Stomach (tissue), 9 donors: ENCODE data around the gene SYT7. TPM values are rescaled to one million over a fixed set of nuclear protein-coding genes. Genes with fewer than 3 reads are reported as not detected.

Source experiments
- DNase-seq, 2 donors: peaks; one replicate each; pipeline versions ENCODE4 v3.0.0 to v3.0.0-alpha.2; 2013 to 2019
- H3K27ac ChIP-seq, 5 donors: fragments of 200-600 bp in 4 of 5; sonication (generic) in 4 of 5; one replicate each; pipeline ENCODE4 v1.5.1; 2013 to 2019; ENCODE audit warnings: mild to moderate bottlenecking in 1 of 5, moderate library complexity in 1 of 5
- H3K27me3 ChIP-seq, 3 donors: fragments of 200-600 bp; sonication (generic); one replicate each; pipeline ENCODE4 v1.5.1; 2017 to 2019; ENCODE audit warnings: mixed run types in 1 of 3
- H3K36me3 ChIP-seq, 4 donors: fragments of 200-600 bp; sonication (generic); 1 replicate in 3 of 4; 2 replicates in 1 of 4; pipeline ENCODE4 v1.5.1; 2016 to 2019
- H3K4me1 ChIP-seq, 4 donors: fragments of 200-600 bp; sonication (generic); one replicate each; pipeline ENCODE4 v1.5.1; 2016 to 2019
- H3K4me3 ChIP-seq, 4 donors: fragments of 200-600 bp; sonication (generic) in 3 of 4; one replicate each; pipeline ENCODE4 v1.5.1; 2016 to 2019; ENCODE audit warnings: mild to moderate bottlenecking in 1 of 4
- H3K9me3 ChIP-seq, 4 donors: fragments of 200-600 bp; sonication (generic); one replicate each; pipeline ENCODE4 v1.5.1; 2016 to 2019
- EP300 ChIP-seq: sonication (generic); formaldehyde crosslinking; IDR thresholded peaks from one replicate; pipeline ENCODE4 v1.6.1; 2017; ENCODE audit warnings: antibody characterized with exemption
- POLR2A ChIP-seq, 4 donors: fragments of 450-650 bp; IDR thresholded peaks; one replicate each; pipeline ENCODE4 v1.6.1; 2016; ENCODE audit warnings: antibody characterized with exemption in 4 of 4, control low read depth in 2 of 4, mild to moderate bottlenecking in 1 of 4, moderate library complexity in 1 of 4
- POLR2AphosphoS5 ChIP-seq, 3 donors: sonication (generic); formaldehyde crosslinking; IDR thresholded peaks; one replicate each; pipeline ENCODE4 v1.6.1; 2016; ENCODE audit warnings: antibody characterized with exemption in 3 of 3
- WGBS, 5 donors: extraction: QIAGEN DNeasy Blood & Tissue Kit in 3 of 5; methylation state at CpG; one replicate each; pipeline versions ENCODE4 v1.1.5 to v1.1.7; 2013 to 2018; 5-methylcytosine and 5-hydroxymethylcytosine counted together
- intact Hi-C: fragments of 100-400 bp; cut with DNase I; formaldehyde crosslinking; loops from one replicate; pipeline ENCODE4 v1.15.1; 2023; ENCODE audit warnings: low total_unique reads
- polyA plus RNA-seq, 3 donors: library from polyadenylated mRNA; stranded (reverse); fragments of 200-250 nt; gene quantifications; one replicate each; pipeline ENCODE4 v1.2.3, GENCODE V29; 2013
- total RNA-seq, 5 donors: library from RNA; depleted of rRNA; stranded (reverse); fragments of >200 nt; gene quantifications; one replicate each; pipeline versions ENCODE4 v1.1.0 to v1.2.3, GENCODE V29; 2014 to 2016
- TF ChIP-seq, protein P1 (sequence below), 7 experiments: fragments of 450-650 bp in 4 of 7; fragments of 200-600 bp in 3 of 7; sonication (generic) in 3 of 7; IDR thresholded peaks; one replicate each; pipeline ENCODE4 v1.5.1; 2016 to 2019; ENCODE audit warnings: antibody characterized with exemption in 7 of 7, control low read depth in 2 of 7, mild to moderate bottlenecking in 1 of 7
- donor health status: healthy with polysubstance abuse.
- donor health status: Bipolar disorder and iron deficiency.
- donor health status: healthy.

Gene SYT7
- total and polyA plus RNA-seq, 8 donors, result 0.92 to 8.4 (median 1.4) TPM; not detected in 1

DNA sequence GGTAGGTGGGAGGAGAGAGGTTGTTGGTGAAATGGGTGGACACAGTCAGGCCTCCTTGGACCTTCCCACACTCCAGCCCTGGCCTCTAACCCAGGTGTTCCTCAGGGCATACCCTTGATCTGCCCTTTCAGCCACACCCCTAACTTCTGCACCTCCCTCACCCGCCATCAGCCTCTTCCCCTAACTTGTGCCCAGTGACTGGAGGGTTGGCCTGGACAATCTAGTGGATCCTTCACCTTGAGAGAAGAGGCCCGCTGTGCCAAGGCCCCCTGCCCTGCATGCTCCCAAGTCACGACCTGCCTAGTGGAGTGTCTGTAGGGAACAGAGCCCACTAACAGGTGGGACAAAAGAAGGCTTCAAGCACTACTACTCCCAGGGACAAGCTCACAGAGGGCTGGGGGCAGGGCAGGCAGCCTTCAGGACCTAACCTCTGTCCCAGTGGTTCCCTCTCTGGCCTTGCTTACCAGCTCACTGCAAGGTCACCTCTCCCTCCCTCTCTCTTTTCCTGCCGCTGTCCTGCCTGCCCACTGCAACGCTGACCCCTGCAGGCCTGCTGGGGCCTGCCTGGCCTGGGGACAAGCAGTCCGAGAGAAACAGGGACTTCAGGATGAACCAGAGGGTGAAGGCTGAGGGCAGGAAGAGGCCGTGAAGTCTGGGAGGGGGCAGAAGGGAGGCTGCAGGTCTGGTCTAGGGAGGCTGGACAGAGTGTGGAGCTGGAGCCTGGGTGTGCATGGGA lies 3.3 kb downstream of the SYT7 start:
- H3K9me3 ChIP-seq, result no peaks in the 10 kb centered on the region
- 68 to 74% (median 71%) methylated on average over 7 of the region's 7 CpGs for WGBS, 5 donors
- DNase-seq, result peak; percentile 32 to 74
- no peaks in the 10 kb centered on the region for H3K36me3 ChIP-seq
- H3K27ac ChIP-seq, result no peak overlapping the region
- no peak overlapping the region for H3K4me3 ChIP-seq
- peaks cover 11 to 41% (median 14%) of the 10 kb centered on the region in 3 donors for H3K27me3 ChIP-seq
- peaks cover 12 to 27% (median 19%) of the 10 kb centered on the region in 4 donors for H3K4me1 ChIP-seq
- intact Hi-C loops, result no loop called here
- TF ChIP-seq, protein P1, sequence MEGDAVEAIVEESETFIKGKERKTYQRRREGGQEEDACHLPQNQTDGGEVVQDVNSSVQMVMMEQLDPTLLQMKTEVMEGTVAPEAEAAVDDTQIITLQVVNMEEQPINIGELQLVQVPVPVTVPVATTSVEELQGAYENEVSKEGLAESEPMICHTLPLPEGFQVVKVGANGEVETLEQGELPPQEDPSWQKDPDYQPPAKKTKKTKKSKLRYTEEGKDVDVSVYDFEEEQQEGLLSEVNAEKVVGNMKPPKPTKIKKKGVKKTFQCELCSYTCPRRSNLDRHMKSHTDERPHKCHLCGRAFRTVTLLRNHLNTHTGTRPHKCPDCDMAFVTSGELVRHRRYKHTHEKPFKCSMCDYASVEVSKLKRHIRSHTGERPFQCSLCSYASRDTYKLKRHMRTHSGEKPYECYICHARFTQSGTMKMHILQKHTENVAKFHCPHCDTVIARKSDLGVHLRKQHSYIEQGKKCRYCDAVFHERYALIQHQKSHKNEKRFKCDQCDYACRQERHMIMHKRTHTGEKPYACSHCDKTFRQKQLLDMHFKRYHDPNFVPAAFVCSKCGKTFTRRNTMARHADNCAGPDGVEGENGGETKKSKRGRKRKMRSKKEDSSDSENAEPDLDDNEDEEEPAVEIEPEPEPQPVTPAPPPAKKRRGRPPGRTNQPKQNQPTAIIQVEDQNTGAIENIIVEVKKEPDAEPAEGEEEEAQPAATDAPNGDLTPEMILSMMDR (IDR thresholded peaks at IDR 0.05), result peak in 1 of 7 experiments; percentile 13
- no peak for TF ChIP-seq POLR2AphosphoS5 (IDR thresholded peaks at IDR 0.05)
- no peak for TF ChIP-seq EP300
- TF ChIP-seq POLR2A (IDR thresholded peaks at IDR 0.05), result no peak

- peak in 1 of 2 donors; percentile 72 for DNase-seq
- no peaks in the 10 kb centered on the region for H3K36me3 ChIP-seq
- TF ChIP-seq, protein P1 (IDR thresholded peaks at IDR 0.05), result no peak
- no peak for TF ChIP-seq EP300
- no peak for TF ChIP-seq POLR2AphosphoS5 (IDR thresholded peaks at IDR 0.05)
- TF ChIP-seq POLR2A (IDR thresholded peaks at IDR 0.05), result no peak
- H3K27me3 ChIP-seq, result peaks cover 11 to 54% (median 14%) of the 10 kb centered on the region in 3 donors
- no peak overlapping the region for H3K27ac ChIP-seq
- intact Hi-C loops, result no loop called here
- H3K4me1 ChIP-seq, result peaks cover 8 to 16% (median 12%) of the 10 kb centered on the region in 4 donors
- H3K4me3 ChIP-seq, result no peak overlapping the region
- H3K9me3 ChIP-seq, result no peaks in the 10 kb centered on the region
- WGBS, 5 donors, result 58 to 76% (median 61%) methylated on average over 14 to 20 of the region's 20 CpGs
Measured at GRCh38 chr11:61575886-61576861, 4.7 kb downstream of the SYT7 start.

DNA sequence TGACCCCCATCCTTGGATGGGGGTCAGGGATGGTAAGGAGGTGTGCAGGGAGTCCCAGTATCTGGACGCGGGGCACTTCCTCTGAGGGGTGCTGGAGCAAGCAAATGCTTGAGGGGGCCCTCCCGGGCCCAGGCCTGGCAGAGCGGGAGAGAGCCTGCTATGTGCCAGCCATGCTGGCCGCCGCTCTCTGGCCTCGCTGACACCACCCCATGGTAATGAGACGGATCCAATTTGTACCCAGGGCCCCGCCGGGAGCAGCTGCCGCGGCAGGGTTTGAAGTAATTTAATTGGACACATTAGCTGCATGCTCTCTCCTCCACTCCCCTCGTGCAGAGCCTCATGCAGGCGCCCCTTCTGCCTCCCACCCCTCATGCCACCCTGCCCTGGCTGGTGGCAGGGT lies 6.3 kb downstream of the SYT7 start:
- intact Hi-C loops, result no loop called here
- Histone ChIP-seq H3K9me3 (no peaks in the 10 kb centered on the region), H3K4me3 (no peak overlapping the region), H3K4me1 (peaks cover 0 to 5% (median 2%) of the 10 kb centered on the region in 4 donors), H3K36me3 (no peaks in the 10 kb centered on the region), H3K27ac (no peak overlapping the region), H3K27me3 (peaks cover 2 to 58% (median 3%) of the 10 kb centered on the region in 3 donors)
- TF ChIP-seq POLR2AphosphoS5 (IDR thresholded peaks at IDR 0.05) (no peak), POLR2A (IDR thresholded peaks at IDR 0.05) (no peak), EP300 (no peak)
- TF ChIP-seq, protein P1 (IDR thresholded peaks at IDR 0.05), result no peak
- DNase-seq, result no peak
- WGBS, 5 donors, result 76 to 88% (median 83%) methylated on average over 14 of the region's 14 CpGs

- H3K4me1 ChIP-seq, result peaks cover 0 to 5% (median 1%) of the 10 kb centered on the region in 4 donors
- no peak overlapping the region for H3K27ac ChIP-seq
- intact Hi-C loops, result no loop called here
- H3K4me3 ChIP-seq, result no peak overlapping the region
- DNase-seq, result no peak
- H3K36me3 ChIP-seq, result no peaks in the 10 kb centered on the region
- H3K9me3 ChIP-seq, result no peaks in the 10 kb centered on the region
- H3K27me3 ChIP-seq, result peaks cover 0 to 61% (median 7%) of the 10 kb centered on the region in 3 donors
- WGBS, 5 donors, result 63 to 75% (median 72%) methylated on average over 3 to 5 of the region's 5 CpGs
- TF ChIP-seq EP300, result no peak
- TF ChIP-seq POLR2AphosphoS5 (IDR thresholded peaks at IDR 0.05), result no peak
- TF ChIP-seq POLR2A (IDR thresholded peaks at IDR 0.05), result no peak
- TF ChIP-seq, protein P1 (IDR thresholded peaks at IDR 0.05), result no peak
Measured at GRCh38 chr11:61572913-61573312, 8.0 kb downstream of the SYT7 start.
